Rectal smooth muscle tissue (tissue), 1 donor: ENCODE measurements around the gene FBXL13.
"Not testable (repeated sequence)": the region's sequence is repeated elsewhere in the genome, so short reads cannot be mapped to it uniquely, and the experiment has no call there.

ENCODE experiments used
- H3K27ac ChIP-seq: one replicate; pipeline ENCODE4 v1.7.0; 2013; ENCODE audit warnings: low read depth, low read length, inconsistent platforms
- H3K27me3 ChIP-seq: one replicate; pipeline ENCODE4 v1.7.0; 2013; ENCODE audit warnings: low read length; ENCODE audit not compliant: control insufficient read depth, insufficient read depth
- H3K36me3 ChIP-seq: one replicate; pipeline ENCODE4 v1.7.0; 2013; ENCODE audit warnings: low read length; ENCODE audit not compliant: control insufficient read depth, insufficient read depth
- H3K4me1 ChIP-seq: one replicate; pipeline ENCODE4 v1.7.0; 2013; ENCODE audit warnings: low read length; ENCODE audit not compliant: control insufficient read depth, insufficient read depth
- H3K4me3 ChIP-seq: one replicate; pipeline ENCODE4 v1.7.0; 2013; ENCODE audit warnings: low read length
- H3K9ac ChIP-seq: one replicate; pipeline ENCODE4 v1.7.0; 2013; ENCODE audit warnings: low read length

FBXL13 gene

DNA sequence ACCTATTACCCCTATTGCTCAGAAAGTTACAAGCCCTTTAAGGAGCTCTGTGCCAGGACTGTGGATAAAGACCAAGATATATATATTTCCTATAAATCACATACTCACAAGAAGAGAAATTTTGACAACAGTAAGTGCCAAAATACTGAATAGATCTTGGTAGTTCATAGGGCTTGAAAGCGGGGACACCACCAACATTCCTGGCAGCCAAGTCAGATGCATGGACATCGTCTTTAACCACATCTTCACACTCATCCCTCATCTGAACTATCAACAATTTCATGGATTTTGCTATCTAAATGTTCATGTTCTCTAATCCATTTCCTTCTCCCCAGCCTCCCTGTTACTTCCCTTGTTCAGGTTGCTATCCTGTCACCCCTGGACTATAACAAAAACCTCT is 229.2 kb downstream of the FBXL13 start:
- Histone ChIP-seq H3K4me3 (no peak overlapping the region), H3K9ac (no peak overlapping the region), H3K27ac (no peak overlapping the region), H3K27me3 (no peaks in the 10 kb centered on the region), H3K36me3 (no peaks in the 10 kb centered on the region), H3K4me1 (no peaks in the 10 kb centered on the region)

DNA sequence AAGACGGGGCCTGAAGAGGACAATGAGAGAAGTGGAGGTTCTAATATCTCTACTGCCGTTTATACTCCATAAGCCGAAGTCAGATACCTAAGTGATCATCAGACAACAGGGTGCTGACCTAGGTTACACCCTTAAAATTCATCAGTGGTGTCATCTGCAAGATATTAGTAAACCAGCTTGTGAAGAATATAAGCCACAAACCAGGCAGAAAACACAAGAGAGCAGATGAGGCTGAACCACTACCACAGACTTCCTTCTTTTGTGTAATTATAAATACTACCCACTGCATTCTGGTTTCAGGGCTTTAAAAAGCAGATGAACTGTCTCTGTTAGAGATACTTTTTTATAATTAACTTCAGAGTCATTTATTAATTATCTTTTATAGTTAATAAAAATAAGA is 230.7 kb downstream of the FBXL13 start:
- H3K4me1 ChIP-seq: no peaks in the 10 kb centered on the region
- H3K27ac ChIP-seq: no peak overlapping the region
- no peaks in the 10 kb centered on the region for H3K36me3 ChIP-seq
- H3K27me3 ChIP-seq: no peaks in the 10 kb centered on the region
- H3K9ac ChIP-seq: no peak overlapping the region
- H3K4me3 ChIP-seq: no peak overlapping the region

DNA sequence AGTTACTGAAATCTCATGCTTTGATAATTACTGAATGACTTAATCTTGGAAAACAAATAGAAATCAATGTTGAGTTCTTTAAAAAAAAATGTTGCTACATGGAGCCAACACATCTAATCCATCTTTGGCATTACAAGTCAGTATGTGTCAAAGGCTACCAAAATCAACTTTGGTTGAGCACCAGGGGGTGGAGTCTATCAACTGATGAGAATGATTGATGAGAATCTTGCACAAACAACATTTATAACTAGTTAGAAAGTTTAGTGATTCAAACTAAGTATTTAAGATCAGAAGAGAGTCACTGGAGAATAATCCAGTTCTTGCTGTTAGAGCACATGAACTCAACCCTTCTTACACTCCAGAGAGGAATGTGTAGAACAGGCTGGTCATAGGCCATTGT is 232.3 kb downstream of the FBXL13 start:
- no peak overlapping the region for H3K27ac ChIP-seq
- H3K27me3 ChIP-seq: no peaks in the 10 kb centered on the region
- no peaks in the 10 kb centered on the region for H3K4me1 ChIP-seq
- no peak overlapping the region for H3K9ac ChIP-seq
- no peak overlapping the region for H3K4me3 ChIP-seq
- no peaks in the 10 kb centered on the region for H3K36me3 ChIP-seq

DNA sequence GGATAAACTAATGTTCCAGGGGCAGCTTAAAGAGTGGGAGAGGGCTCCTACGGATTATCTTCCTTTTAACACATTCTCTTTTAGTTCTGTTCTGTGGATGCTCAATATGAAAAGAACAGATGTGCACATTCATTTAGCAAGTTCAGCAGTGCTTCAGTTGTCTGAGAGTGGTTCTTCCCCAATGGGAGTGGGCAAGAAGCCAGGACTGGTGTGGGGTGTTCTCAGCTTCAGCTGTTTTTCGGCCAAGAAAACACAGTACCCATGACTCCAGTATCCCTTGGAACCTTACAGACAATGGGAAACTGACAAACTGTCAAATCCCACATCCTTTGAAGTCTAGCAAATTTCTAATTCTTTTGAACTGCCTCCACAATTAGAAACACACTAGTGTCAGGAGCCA is 233.3 kb downstream of the FBXL13 start:
- no peak overlapping the region for H3K9ac ChIP-seq
- H3K4me3 ChIP-seq: no peak overlapping the region
- H3K27me3 ChIP-seq: no peaks in the 10 kb centered on the region
- no peak overlapping the region for H3K27ac ChIP-seq
- no peaks in the 10 kb centered on the region for H3K36me3 ChIP-seq
- H3K4me1 ChIP-seq: no peaks in the 10 kb centered on the region

DNA sequence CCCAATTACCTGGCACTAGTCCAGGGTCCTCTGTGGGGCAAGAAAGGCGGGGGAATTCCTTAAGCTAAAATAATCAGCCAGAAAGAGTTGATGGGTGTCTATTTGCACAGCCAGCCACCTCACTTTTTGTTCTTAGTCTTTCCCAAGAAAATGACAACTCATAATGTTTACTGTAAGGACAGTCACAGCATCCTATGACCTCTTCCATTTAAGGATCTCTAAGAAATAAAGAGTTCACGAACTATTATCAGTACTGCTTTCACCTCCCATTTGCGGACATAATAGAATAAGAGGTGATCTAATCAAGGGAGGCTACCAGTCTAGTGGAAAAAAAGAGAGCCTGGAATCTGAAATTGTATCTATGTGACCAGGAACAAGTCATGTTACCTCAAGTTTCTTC is 234.2 kb downstream of the FBXL13 start:
- H3K4me3 ChIP-seq: no peak overlapping the region
- H3K4me1 ChIP-seq: no peaks in the 10 kb centered on the region
- no peaks in the 10 kb centered on the region for H3K36me3 ChIP-seq
- no peak overlapping the region for H3K9ac ChIP-seq
- no peaks in the 10 kb centered on the region for H3K27me3 ChIP-seq
- H3K27ac ChIP-seq: no peak overlapping the region

DNA sequence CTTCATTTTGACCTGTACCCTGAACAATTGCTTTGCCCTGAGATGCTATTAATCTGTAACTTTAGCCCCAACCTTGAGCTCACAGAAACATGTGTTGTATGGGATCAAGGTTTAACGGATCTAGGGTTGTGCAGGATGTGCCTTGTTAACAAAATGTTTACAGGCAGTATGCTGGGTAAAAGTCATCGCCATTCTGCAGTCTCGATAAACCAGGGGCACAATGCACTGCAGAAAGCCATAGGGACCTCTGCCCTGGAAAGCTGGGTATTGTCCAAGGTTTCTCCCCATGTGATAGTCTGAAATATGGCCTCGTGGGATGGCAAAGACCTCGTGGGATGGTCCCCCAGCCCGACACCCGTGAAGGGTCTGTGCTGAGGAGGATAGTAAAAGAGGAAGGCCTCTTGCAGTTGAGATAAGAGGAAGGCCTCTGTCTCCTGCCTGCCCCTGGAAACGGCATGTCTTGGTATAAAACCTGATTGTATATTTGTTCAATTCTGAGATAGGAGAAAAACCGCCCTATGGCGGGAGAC is 236.0 kb downstream of the FBXL13 start:
- not testable (repeated sequence) for H3K4me1 ChIP-seq, H3K27me3 ChIP-seq, H3K9ac ChIP-seq, H3K36me3 ChIP-seq, H3K27ac ChIP-seq, H3K4me3 ChIP-seq

DNA sequence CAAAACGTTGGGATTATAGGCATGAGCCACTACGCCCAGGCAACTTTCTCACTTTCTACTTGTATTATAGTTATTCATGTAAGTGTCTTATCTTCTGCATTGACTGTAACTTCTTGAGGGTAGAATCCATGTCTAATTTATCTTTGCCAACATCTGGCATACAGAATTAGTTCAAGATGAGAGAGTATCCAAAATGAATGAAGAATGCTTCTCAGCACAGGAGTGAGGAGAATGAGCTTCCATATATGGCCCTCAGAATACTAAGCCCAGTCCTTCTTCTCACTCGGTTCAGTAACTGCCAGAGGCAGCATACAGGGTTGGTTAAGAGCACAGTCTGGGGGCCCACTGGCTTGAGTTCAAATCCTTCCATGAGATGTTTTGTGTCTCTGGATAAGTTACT is 236.8 kb downstream of the FBXL13 start:
- Histone ChIP-seq H3K4me3 (no peak overlapping the region), H3K9ac (no peak overlapping the region), H3K27ac (no peak overlapping the region), H3K27me3 (no peaks in the 10 kb centered on the region), H3K36me3 (no peaks in the 10 kb centered on the region), H3K4me1 (no peaks in the 10 kb centered on the region)

DNA sequence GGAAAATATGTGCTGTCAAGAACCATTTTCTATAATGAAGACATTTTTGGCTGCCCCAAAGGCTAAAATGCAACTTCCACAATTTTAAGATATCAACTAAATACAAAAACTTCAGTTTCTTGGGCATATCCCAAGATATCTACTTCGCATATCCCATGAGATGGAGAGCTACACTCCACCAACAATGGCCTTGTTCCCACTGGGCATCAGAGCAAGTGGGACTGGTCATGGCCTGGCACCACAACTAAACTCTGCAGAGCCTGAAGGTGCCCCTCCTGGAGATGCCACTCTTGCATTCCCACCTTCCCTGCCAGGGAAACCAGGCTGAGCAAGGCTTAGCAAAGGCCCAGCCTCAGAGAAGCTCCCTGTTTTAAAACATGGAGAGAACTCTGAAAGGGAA is 237.6 kb downstream of the FBXL13 start:
- Histone ChIP-seq H3K9ac (no peak overlapping the region), H3K4me3 (no peak overlapping the region), H3K27me3 (no peaks in the 10 kb centered on the region), H3K4me1 (no peaks in the 10 kb centered on the region), H3K27ac (no peak overlapping the region), H3K36me3 (no peaks in the 10 kb centered on the region)

DNA sequence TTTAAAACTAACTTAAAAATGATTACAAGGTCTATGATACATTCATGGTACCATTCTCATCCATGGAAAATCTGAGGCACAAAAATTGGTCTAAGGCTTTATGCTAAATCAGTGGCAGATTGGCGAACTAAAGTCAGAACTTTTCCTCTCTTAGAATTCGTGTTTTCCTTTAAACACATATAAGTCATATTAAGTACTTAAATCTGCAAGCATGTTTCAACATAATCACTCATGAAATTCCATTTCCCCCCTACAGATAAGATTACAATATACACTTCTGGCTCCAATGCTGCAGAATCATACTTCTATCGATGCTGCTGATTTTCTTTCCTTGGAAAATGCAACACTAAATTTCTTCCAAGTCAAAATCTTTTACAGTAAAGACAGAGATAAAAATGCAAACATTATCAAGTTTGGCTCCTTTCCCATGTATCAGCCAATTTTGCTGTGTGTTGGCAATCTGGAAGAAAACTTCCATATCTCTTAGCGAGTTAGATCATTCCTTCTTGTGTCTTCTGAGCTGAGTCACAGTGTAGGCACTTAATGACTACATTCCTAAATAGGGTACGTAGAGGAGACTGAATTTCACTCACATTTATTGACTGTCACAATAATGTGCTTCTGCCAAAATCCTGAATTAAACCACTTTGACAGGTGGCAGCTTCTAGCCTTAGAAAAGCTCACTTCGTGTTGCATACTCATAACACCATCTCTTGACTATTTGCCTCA is 238.2 kb downstream of the FBXL13 start:
- Histone ChIP-seq H3K27me3 (no peaks in the 10 kb centered on the region), H3K4me3 (no peak overlapping the region), H3K4me1 (no peaks in the 10 kb centered on the region), H3K27ac (no peak overlapping the region), H3K36me3 (no peaks in the 10 kb centered on the region), H3K9ac (no peak overlapping the region)

DNA sequence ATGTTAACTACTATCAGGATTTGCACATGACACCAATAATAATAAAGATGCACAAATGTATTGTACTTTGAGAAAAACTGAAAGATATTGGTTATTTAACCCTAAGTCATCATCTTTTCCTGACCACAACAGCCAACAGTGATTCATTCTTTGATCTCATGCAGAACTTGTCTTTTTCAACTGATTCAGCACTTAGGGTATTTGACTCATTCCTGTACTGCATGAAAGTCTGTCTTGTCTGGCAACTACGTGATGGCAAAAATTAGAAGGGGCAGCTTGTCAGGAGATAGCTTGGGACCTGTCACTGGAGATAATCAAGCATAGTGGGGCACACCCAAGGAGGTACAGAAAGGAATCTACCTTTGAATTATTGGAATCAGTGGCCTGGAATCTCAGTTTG is 239.6 kb downstream of the FBXL13 start:
- Histone ChIP-seq H3K27me3 (no peaks in the 10 kb centered on the region), H3K4me3 (no peak overlapping the region), H3K9ac (no peak overlapping the region), H3K27ac (no peak overlapping the region), H3K36me3 (no peaks in the 10 kb centered on the region), H3K4me1 (no peaks in the 10 kb centered on the region)

DNA sequence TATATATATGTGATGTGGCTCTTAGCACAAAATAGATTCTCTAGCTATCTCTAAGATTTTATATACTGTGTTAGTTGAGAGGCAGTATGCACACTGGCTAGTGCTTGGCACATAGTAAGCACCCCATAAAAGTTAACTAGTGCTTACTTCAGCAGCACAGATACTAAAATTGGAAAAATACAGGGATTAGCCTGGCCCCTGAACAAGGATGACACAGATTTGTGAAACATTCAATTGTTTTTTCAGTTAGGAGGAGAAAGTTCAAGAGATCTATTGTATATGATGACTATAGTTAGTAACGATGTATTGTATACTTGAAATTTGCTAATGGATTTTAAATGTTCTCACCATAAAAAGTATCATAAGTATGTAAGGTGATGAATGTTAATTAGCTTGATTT is 240.1 kb downstream of the FBXL13 start:
- no peak overlapping the region for H3K9ac ChIP-seq
- no peaks in the 10 kb centered on the region for H3K36me3 ChIP-seq
- no peaks in the 10 kb centered on the region for H3K27me3 ChIP-seq
- H3K4me1 ChIP-seq: no peaks in the 10 kb centered on the region
- H3K27ac ChIP-seq: no peak overlapping the region
- no peak overlapping the region for H3K4me3 ChIP-seq

DNA sequence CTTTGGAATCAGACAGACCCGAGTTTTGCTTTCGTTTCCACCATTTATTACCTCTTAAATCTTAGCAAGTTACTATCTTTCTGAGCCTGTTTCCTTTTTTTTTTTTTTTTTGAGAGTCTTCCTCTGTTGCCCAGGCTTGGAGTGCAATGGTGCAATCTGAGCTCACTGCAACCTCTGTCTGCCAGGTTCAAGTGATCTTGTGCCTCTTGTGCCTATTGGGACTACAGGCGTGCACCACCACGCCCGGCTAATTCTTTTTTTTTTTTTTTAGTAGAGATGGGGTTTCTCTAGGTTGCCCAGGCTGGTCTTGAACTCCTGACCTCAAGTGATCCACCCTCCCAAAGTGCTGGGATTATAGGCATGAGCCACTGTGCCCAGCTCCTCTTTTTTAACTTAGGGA is 241.3 kb downstream of the FBXL13 start:
- H3K27me3 ChIP-seq: no peaks in the 10 kb centered on the region
- no peak overlapping the region for H3K4me3 ChIP-seq
- H3K27ac ChIP-seq: no peak overlapping the region
- H3K36me3 ChIP-seq: no peaks in the 10 kb centered on the region
- no peaks in the 10 kb centered on the region for H3K4me1 ChIP-seq
- H3K9ac ChIP-seq: no peak overlapping the region

DNA sequence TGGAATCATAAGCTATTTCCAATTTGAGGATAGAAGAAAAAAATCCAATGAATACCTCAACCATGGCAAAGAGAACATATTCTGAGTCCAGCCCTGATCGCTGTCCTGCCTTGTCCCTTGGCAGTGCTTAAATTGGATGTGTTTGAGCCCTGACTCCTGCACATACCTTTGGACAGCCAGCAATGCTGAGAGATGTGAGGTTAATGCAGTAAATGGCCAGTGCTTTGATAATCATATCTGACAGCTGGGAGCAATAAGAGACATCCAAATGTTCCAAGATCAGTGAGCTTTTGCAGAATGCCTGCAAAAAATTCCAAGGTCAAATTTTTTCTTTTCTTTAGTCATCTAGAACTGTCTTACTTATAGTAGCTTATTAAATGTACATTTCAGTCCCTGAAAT is 241.9 kb downstream of the FBXL13 start:
- Histone ChIP-seq H3K9ac (no peak overlapping the region), H3K4me1 (no peaks in the 10 kb centered on the region), H3K27me3 (no peaks in the 10 kb centered on the region), H3K27ac (no peak overlapping the region), H3K4me3 (no peak overlapping the region), H3K36me3 (no peaks in the 10 kb centered on the region)
